IMR-90 (cell line): ENCODE data around the gene NUDT7. TPM values are rescaled to one million over a fixed set of nuclear protein-coding genes. Genes with fewer than 3 reads are reported as not detected.

Experiments used
- ATAC-seq: fragments of 200-7000 bp; cut with Tn5 transposase; 2 replicates; pipeline ENCODE4 v1.9.1; 2020; ENCODE audit warnings: low read depth, mild to moderate bottlenecking, moderate library complexity
- BruUV-seq: library from RNA; stranded (reverse); fragments of 400-500 nt; replicated peaks from 2 replicates; lab custom pipeline; 2021; lab: Mats Ljungman, UMichigan
- CTCF ChIA-PET: fragments of 300-600 bp; formaldehyde crosslinking; extraction: SDS; loops from one replicate; lab custom pipeline; 2021; ENCODE audit warnings: antibody characterized with exemption; lab: Yijun Ruan, JAX
- POLR2A ChIA-PET: fragments of 300-600 bp; sonication (Branson Sonifier 250); formaldehyde crosslinking; loops from one replicate; lab custom pipeline; 2022; ENCODE audit warnings: antibody characterized with exemption; ENCODE audit not compliant: unreplicated experiment; lab: Charles Lee
- DNase-seq: peaks from one replicate; pipeline ENCODE4 v3.0.0; 2013
- H2AFZ ChIP-seq: replicated peaks from 2 replicates; pipeline ENCODE3; 2013; ENCODE audit warnings: low read length, mild to moderate bottlenecking; ENCODE audit not compliant: poor library complexity
- H2AK5ac ChIP-seq: 2 replicates; pipeline ENCODE4 v1.6.1; 2013; ENCODE audit warnings: low read depth, low read length, inconsistent platforms
- H2AK9ac ChIP-seq: replicated peaks from 2 replicates; pipeline ENCODE3; 2013; ENCODE audit warnings: mild to moderate bottlenecking, low read depth, low read length, moderate library complexity; ENCODE audit not compliant: poor library complexity
- H2BK120ac ChIP-seq: 2 replicates; pipeline ENCODE4 v1.6.1; 2013; ENCODE audit warnings: low read depth, low read length, inconsistent platforms
- H2BK15ac ChIP-seq: 3 replicates; pipeline ENCODE4 v1.6.1; 2013; ENCODE audit warnings: low read depth, low read length, inconsistent platforms
- H2BK20ac ChIP-seq: 2 replicates; pipeline ENCODE4 v1.6.1; 2013; ENCODE audit warnings: low read depth, mild to moderate bottlenecking, inconsistent platforms, low read length, moderate library complexity
- H2BK5ac ChIP-seq: 2 replicates; pipeline ENCODE4 v1.6.1; 2013; ENCODE audit warnings: mild to moderate bottlenecking, low read depth, low read length, inconsistent platforms; ENCODE audit not compliant: poor library complexity, severe bottlenecking
- H3K14ac ChIP-seq: replicated peaks from 2 replicates; pipeline ENCODE4 v1.6.1; 2013; ENCODE audit warnings: low read depth, low read length, inconsistent platforms
- H3K18ac ChIP-seq: 2 replicates; pipeline ENCODE4 v1.6.1; 2013; ENCODE audit warnings: low read depth, low read length, control low read depth
- H3K23ac ChIP-seq: 2 replicates; pipeline ENCODE4 v1.6.1; 2013; ENCODE audit warnings: low read depth, low read length, inconsistent platforms
- H3K27ac ChIP-seq: 2 replicates; pipeline ENCODE4 v1.5.1; 2013; ENCODE audit warnings: mild to moderate bottlenecking, control low read depth, low read length; ENCODE audit not compliant: insufficient read depth
- H3K27me3 ChIP-seq: 2 replicates; pipeline ENCODE4 v1.6.1; 2013; ENCODE audit warnings: low read length; ENCODE audit not compliant: control insufficient read depth, insufficient read depth
- H3K36me3 ChIP-seq: 2 replicates; pipeline ENCODE4 v1.6.1; 2013; ENCODE audit warnings: low read length, mixed read lengths; ENCODE audit not compliant: control insufficient read depth, insufficient read depth
- H3K4ac ChIP-seq: 2 replicates; pipeline ENCODE4 v1.6.1; 2013; ENCODE audit warnings: low read depth, low read length, inconsistent platforms
- H3K4me1 ChIP-seq: 2 replicates; pipeline ENCODE4 v1.6.1; 2013; ENCODE audit warnings: low read length, mixed read lengths; ENCODE audit not compliant: control insufficient read depth, insufficient read depth
- H3K4me2 ChIP-seq: 2 replicates; pipeline ENCODE4 v1.6.1; 2013; ENCODE audit warnings: low read depth, mild to moderate bottlenecking, control low read depth, low read length, moderate library complexity
- H3K4me3 ChIP-seq: 2 replicates; pipeline ENCODE4 v1.5.1; 2013; ENCODE audit warnings: low read depth, mild to moderate bottlenecking, control low read depth, low read length, moderate library complexity; ENCODE audit not compliant: insufficient read depth
- H3K56ac ChIP-seq: 2 replicates; pipeline ENCODE4 v1.6.1; 2013; ENCODE audit warnings: low read length, inconsistent platforms; ENCODE audit not compliant: insufficient read depth; ENCODE audit errors: extremely low read depth
- H3K79me1 ChIP-seq, 2 experiments: 2 replicates each; pipeline ENCODE4 v1.6.1; 2013; ENCODE audit warnings: low read length in 2 of 2, inconsistent platforms in 1 of 2, low read depth in 1 of 2
- H3K9ac ChIP-seq: 2 replicates; pipeline ENCODE4 v1.6.1; 2013; ENCODE audit warnings: low read depth, low read length, control low read depth
- H3K9me1 ChIP-seq: 2 replicates; pipeline ENCODE4 v1.6.1; 2013; ENCODE audit warnings: low read length, inconsistent platforms; ENCODE audit not compliant: insufficient read depth
- H3K9me3 ChIP-seq: 2 replicates; pipeline ENCODE4 v1.6.1; 2013; ENCODE audit warnings: low read length; ENCODE audit not compliant: control insufficient read depth, insufficient read depth
- H4K20me1 ChIP-seq: 2 replicates; pipeline ENCODE4 v1.6.1; 2013; ENCODE audit warnings: low read length, inconsistent platforms; ENCODE audit not compliant: insufficient read depth
- H4K5ac ChIP-seq: 2 replicates; pipeline ENCODE4 v1.6.1; 2013; ENCODE audit warnings: mild to moderate bottlenecking, low read depth, low read length, control low read depth
- H4K8ac ChIP-seq, 2 experiments: 2 replicates each; pipeline ENCODE4 v1.6.1; 2013; ENCODE audit warnings: low read depth in 2 of 2, low read length in 2 of 2, control low read depth in 1 of 2, inconsistent platforms in 1 of 2
- H4K91ac ChIP-seq: 2 replicates; pipeline ENCODE4 v1.6.1; 2013; ENCODE audit warnings: low read depth, low read length, inconsistent platforms; ENCODE audit not compliant: insufficient read depth
- BHLHE40 ChIP-seq: fragments of 150-350 bp; IDR thresholded peaks from 2 replicates; pipeline ENCODE4 v1.6.1; 2016; ENCODE audit warnings: mild to moderate bottlenecking, low read depth, low read length
- CEBPB ChIP-seq: IDR thresholded peaks from 2 replicates; pipeline ENCODE4 v1.6.1; 2012; ENCODE audit warnings: low read depth, low read length, improper control_type of control experiment
- CHD1 ChIP-seq: IDR thresholded peaks from 2 replicates; pipeline ENCODE4 v1.6.1; 2012; ENCODE audit warnings: low read depth, low read length, improper control_type of control experiment
- CTCF ChIP-seq: conservative IDR thresholded peaks from 2 replicates; pipeline ENCODE4 v1.5.1; 2012; ENCODE audit warnings: mild to moderate bottlenecking, low read depth, low read length, improper control_type of control experiment
- ELK1 ChIP-seq: fragments of 150-350 bp; IDR thresholded peaks from 2 replicates; pipeline ENCODE4 v1.6.1; 2016; ENCODE audit warnings: low read depth, mild to moderate bottlenecking, low read length, moderate library complexity, borderline replicate concordance
- FOS ChIP-seq: fragments of 150-350 bp; IDR thresholded peaks from 2 replicates; pipeline ENCODE4 v1.6.1; 2016; ENCODE audit warnings: low read depth, low read length
- MAFK ChIP-seq: IDR thresholded peaks from 2 replicates; pipeline ENCODE4 v1.6.1; 2012; ENCODE audit warnings: low read depth, low read length, improper control_type of control experiment
- MAZ ChIP-seq: IDR thresholded peaks from 2 replicates; pipeline ENCODE4 v1.6.1; 2012; ENCODE audit warnings: low read depth, mild to moderate bottlenecking, low read length, improper control_type of control experiment, moderate library complexity, borderline replicate concordance
- MXI1 ChIP-seq: IDR thresholded peaks from 2 replicates; pipeline ENCODE4 v1.6.1; 2012; ENCODE audit warnings: low read depth, mild to moderate bottlenecking, low read length, moderate library complexity, borderline replicate concordance
- NFE2L2 ChIP-seq: fragments of 150-350 bp; IDR thresholded peaks from 2 replicates; pipeline ENCODE4 v1.6.1; 2016; ENCODE audit warnings: low read depth, mild to moderate bottlenecking, low read length
- POLR2A ChIP-seq: IDR thresholded peaks from 2 replicates; pipeline ENCODE4 v1.6.1; 2012; ENCODE audit warnings: mild to moderate bottlenecking, low read depth, low read length
- RAD21 ChIP-seq: IDR thresholded peaks from 2 replicates; pipeline ENCODE4 v1.6.1; 2012; ENCODE audit warnings: low read length, improper control_type of control experiment
- RCOR1 ChIP-seq: IDR thresholded peaks from 2 replicates; pipeline ENCODE4 v1.6.1; 2012; ENCODE audit warnings: mild to moderate bottlenecking, low read length, improper control_type of control experiment; ENCODE audit not compliant: insufficient replicate concordance
- RFX5 ChIP-seq: IDR thresholded peaks from 2 replicates; pipeline ENCODE4 v1.8.0; 2012; ENCODE audit warnings: low read depth, mild to moderate bottlenecking, low read length, moderate library complexity
- SMC3 ChIP-seq: fragments of 150-350 bp; IDR thresholded peaks from 2 replicates; pipeline ENCODE4 v1.6.1; 2016; ENCODE audit warnings: low read depth, mild to moderate bottlenecking, antibody characterized with exemption, low read length, moderate library complexity
- USF2 ChIP-seq: fragments of 150-350 bp; IDR thresholded peaks from 2 replicates; pipeline ENCODE4 v1.6.1; 2017; ENCODE audit warnings: mild to moderate bottlenecking, antibody characterized with exemption, low read length, low read depth
- dilution Hi-C: fragments of 300-500 bp; cut with HindIII; formaldehyde crosslinking; loops from one replicate; pipeline ENCODE4 v1.14.3; 2018; ENCODE audit warnings: low sequenced_read_pairs; ENCODE audit not compliant: unreplicated experiment
- in situ Hi-C: fragments of 300-500 bp; cut with MboI; formaldehyde crosslinking; loops from 3 replicates; pipeline ENCODE4 v1.14.3; 2019; ENCODE audit warnings: low sequenced_read_pairs, inconsistent platforms, mixed read lengths
- intact Hi-C: fragments of 100-400 bp; cut with micrococcal nuclease; formaldehyde crosslinking; loops from 2 replicates; pipeline ENCODE4 v1.10.0; 2022
- polyA plus RNA-seq, 3 experiments: library from polyadenylated mRNA; depleted of rRNA; stranded (reverse); fragments of >200 nt; gene quantifications; 2 replicates each; pipeline ENCODE4 v1.2.3, GENCODE V29; 2012; ENCODE audit warnings: low replicate concordance in 1 of 3
- total RNA-seq: library from RNA; depleted of rRNA; stranded (reverse); fragments of >200 nt; gene quantifications from 2 replicates; pipeline ENCODE4 v1.2.3, GENCODE V29; 2012

The NUDT7 gene
- total and polyA plus RNA-seq, 2 of the 4 experiments (the other 2 are of a cell fraction): 4.3 to 6.2 TPM

- Histone ChIP-seq H3K4me1 (no peaks in the 10 kb centered on the region), H3K14ac (no peak overlapping the region), H3K4me3 (no peak overlapping the region), H4K8ac (no peak overlapping the region), H3K23ac (no peak overlapping the region), H3K56ac (no peak overlapping the region), H4K5ac (no peak overlapping the region), H3K79me1 (no peaks in the 10 kb centered on the region), H2BK20ac (no peak overlapping the region), H2BK5ac (no peak overlapping the region), H2AK5ac (no peak overlapping the region), H3K4me2 (no peak overlapping the region), H2BK120ac (no peak overlapping the region), H2BK15ac (no peak overlapping the region), H3K9me3 (0 out of 2 replicates have a peak, but pooled peaks cover 1% of the 10 kb centered on the region), H3K9ac (no peak overlapping the region), H3K27ac (no peak overlapping the region), H3K36me3 (no peaks in the 10 kb centered on the region), H3K9me1 (no peaks in the 10 kb centered on the region), H4K91ac (no peak overlapping the region), H3K27me3 (peaks cover 22% of the 10 kb centered on the region), H4K20me1 (no peaks in the 10 kb centered on the region), H3K4ac (no peak overlapping the region), H3K18ac (no peak overlapping the region), H2AK9ac (no peak overlapping the region), H2AFZ (no peak overlapping the region)
- POLR2A ChIA-PET: no interaction called here
- CTCF ChIA-PET: no interaction called here
- DNase-seq (no peak), ATAC-seq (no peak)
- no peak for TF ChIP-seq BHLHE40
- TF ChIP-seq RFX5: no peak
- TF ChIP-seq FOS: no peak
- TF ChIP-seq SMC3: no peak
- TF ChIP-seq NFE2L2: no peak
- no peak for TF ChIP-seq CEBPB
- TF ChIP-seq USF2: no peak
- TF ChIP-seq RCOR1: no peak
- no peak for TF ChIP-seq CTCF
- no peak for TF ChIP-seq POLR2A
- no peak for TF ChIP-seq CHD1
- TF ChIP-seq MAFK: no peak
- TF ChIP-seq ELK1: no peak
- TF ChIP-seq MXI1: no peak
- no peak for TF ChIP-seq RAD21
- TF ChIP-seq MAZ: no peak
- dilution Hi-C loops (no loop called here), intact Hi-C loops (no loop called here), in situ Hi-C loops (no loop called here)
- BruUV-seq: no TSS peak
Measured at GRCh38 chr16:77696149-77696548, 26.2 kb upstream of the NUDT7 start.
